ENCODE measurements around the gene BLVRA.
A peak's percentile ranks its signal among the peaks of the same experiment; 100 is the strongest.

Gene BLVRA

DNA sequence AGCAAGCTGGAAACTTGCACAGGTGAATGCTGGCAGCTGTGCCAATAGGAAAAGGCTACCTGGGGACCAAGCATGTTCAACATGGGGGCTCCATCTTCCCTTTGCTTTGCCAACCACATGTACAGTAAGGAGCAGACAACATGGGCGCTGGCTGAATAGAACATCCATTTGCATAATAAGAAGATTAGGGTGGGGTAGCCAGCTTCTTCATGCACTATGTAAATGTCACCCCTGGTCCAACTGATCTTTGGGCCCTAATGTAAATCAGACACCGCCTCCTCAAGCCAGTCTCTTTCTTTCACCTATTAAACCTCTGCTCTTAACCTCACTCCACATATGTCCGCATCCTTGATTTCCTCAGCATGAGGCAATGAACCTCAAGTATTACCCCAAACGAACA lies 84.8 kb downstream of the BLVRA start:
- no peaks in the 10 kb centered on the region for H3K4me1 Mint-ChIP-seq
- no peak for ATAC-seq
- H3K27ac Mint-ChIP-seq, result no peak overlapping the region
- no peaks in the 10 kb centered on the region for H3K9me3 Mint-ChIP-seq
- no peak for DNase-seq (ENCODE audit: low spot score in 2 of 2)
- no peak overlapping the region for H3K4me3 Mint-ChIP-seq
- H3K36me3 Mint-ChIP-seq, result no peaks in the 10 kb centered on the region

DNA sequence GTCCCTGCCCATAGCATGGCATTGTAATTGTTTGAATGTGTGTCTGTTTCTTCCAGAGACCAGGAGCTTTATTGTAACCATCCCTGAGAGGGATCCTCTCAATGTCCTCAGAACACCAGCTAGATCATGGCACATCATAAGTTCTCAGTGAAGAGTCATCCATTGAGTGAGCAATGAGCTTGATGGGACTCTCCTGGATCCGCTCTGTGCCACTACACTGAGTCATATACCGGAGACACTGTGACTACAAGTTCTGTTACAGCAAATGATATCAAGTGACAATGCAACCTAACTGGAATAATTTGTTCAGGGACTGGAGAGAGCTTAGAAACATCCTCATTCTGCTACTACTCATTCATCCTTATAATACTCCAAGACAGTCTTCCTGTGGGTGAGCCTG lies 85.8 kb downstream of the BLVRA start:
- Mint-ChIP-seq H3K27ac (no peak overlapping the region), H3K9me3 (no peaks in the 10 kb centered on the region), H3K4me1 (no peaks in the 10 kb centered on the region), H3K4me3 (no peak overlapping the region), H3K36me3 (no peaks in the 10 kb centered on the region)
- peak; percentile 87 for ATAC-seq
- no peak for DNase-seq (ENCODE audit: low spot score in 2 of 2)

DNA sequence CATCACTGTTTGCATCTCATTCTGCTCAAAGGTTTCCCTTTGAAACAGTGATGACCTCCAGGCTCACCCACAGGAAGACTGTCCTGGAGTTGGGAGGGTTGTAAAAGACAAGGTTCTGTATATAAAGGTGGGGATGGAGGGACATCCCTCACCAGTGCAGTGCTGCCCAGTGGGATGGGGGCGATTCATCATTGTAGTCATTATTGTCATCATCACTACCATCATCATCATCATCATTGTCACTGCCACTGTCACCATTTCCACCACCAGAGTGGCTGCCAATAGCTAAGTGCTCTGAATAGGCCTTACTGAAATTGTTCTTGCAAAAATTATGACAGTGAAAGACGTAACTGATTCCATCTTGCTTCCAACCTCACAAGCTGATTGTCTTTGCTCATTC lies 86.2 kb downstream of the BLVRA start:
- H3K4me1 Mint-ChIP-seq, result no peaks in the 10 kb centered on the region
- H3K9me3 Mint-ChIP-seq, result no peaks in the 10 kb centered on the region
- no peak for DNase-seq (ENCODE audit: low spot score in 2 of 2)
- no peak overlapping the region for H3K27ac Mint-ChIP-seq
- no peaks in the 10 kb centered on the region for H3K36me3 Mint-ChIP-seq
- H3K4me3 Mint-ChIP-seq, result no peak overlapping the region
- ATAC-seq, result peak; percentile 43

DNA sequence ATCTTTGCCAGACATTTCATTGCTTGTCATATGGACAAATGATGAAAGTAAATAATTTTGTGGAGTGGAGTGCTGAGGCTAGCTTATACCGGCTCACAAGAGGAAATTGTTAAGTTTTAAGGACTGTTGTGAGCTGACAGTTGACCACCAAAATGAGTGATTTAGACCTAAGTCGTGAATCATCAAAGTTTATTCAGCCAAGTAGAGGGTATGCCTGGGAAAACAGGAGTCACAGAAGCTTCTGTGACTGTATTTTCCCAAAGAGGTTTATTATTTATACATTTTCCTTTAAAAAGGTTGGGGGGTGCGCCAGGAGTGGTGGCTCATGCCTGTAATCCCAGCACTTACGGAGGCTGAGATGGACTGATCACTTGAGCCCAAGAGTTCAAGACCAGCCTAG lies 89.0 kb downstream of the BLVRA start:
- Mint-ChIP-seq H3K9me3 (no peaks in the 10 kb centered on the region), H3K4me3 (no peak overlapping the region), H3K27ac (no peak overlapping the region), H3K36me3 (no peaks in the 10 kb centered on the region), H3K4me1 (no peaks in the 10 kb centered on the region)
- ATAC-seq (no peak), DNase-seq (ENCODE audit: low spot score in 2 of 2) (no peak)

DNA sequence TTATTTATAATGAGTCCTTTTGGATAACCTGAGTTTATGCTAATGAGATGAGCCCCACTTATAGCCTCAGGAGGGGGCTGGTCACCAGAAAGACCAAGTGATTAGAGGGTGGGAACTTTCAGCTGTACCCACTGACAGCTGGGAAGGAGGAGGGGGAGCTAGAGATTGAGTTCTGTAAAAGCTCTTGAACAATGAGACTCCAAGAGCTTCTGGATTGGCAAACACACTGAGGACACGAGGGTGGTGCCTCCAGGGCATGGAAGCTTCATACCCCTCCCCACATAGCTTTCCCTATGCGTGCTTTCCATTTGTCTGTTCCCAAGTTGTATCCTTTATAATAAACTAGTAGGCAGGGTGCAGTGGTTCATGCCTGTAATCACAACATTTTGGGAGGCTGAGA lies 90.6 kb downstream of the BLVRA start:
- no peaks in the 10 kb centered on the region for H3K36me3 Mint-ChIP-seq
- no peaks in the 10 kb centered on the region for H3K4me1 Mint-ChIP-seq
- ATAC-seq (no peak), DNase-seq (ENCODE audit: low spot score in 2 of 2) (no peak)
- no peak overlapping the region for H3K4me3 Mint-ChIP-seq
- no peak overlapping the region for H3K27ac Mint-ChIP-seq
- H3K9me3 Mint-ChIP-seq, result no peaks in the 10 kb centered on the region

DNA sequence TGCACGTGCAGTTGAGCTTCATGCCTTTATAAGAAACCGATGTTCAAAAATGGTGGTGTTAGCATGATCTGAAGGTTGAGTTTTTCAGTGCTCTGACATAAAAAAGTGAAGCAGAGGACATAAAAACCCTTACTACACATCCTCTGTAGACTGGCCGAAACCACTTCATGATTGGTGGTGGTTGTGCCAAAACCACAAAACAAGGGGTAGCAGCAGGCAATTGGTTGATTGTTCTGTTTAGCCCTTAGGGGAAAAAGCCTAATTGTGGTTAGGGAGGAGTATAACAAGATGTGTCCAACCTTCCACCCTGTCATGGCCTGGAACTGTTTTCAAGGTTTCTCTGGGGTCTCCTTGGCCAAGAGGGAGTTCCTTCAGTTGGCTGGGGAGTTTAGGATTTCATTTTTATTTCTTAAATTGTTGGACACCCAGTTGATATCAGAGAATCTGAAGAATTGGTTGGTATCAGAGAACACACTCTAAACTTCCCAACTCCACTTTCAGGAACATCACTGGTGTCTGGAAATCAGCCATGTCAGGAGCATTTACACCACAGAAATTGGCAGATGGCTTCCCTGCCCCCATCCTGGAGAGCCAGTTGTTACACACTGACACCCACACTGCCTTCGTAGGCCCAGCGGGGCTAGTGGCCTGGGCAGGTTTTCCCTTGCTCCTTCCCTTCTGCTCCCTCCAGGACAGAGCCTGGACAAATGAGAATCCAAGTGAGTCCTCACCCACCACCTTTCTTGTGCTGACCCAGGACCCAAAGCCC lies 92.1 kb downstream of the BLVRA start:
- ATAC-seq, result no peak

DNA sequence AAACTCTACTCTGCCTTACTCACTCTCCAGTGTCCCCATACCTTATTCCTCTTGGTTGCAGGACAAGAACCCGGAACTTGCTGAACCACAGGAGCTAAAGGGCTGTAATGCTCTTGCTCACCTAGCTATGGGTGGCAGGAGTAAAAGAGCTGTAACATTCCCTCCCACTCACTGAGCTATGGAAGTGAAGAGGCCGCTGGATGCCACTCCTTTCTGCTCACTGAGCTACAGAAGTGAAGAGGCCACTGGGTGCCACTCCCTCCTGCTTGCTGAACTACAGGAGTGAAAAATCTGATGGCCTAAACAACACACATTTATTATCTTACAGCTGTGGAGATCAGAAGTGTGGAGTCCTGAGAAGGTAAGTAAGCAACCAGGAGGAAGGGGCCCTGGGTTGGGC lies 93.3 kb downstream of the BLVRA start:
- no peak overlapping the region for H3K27ac Mint-ChIP-seq
- ATAC-seq (no peak), DNase-seq (ENCODE audit: low spot score in 2 of 2) (no peak)
- H3K4me3 Mint-ChIP-seq, result no peak overlapping the region
- no peaks in the 10 kb centered on the region for H3K9me3 Mint-ChIP-seq
- H3K4me1 Mint-ChIP-seq, result no peaks in the 10 kb centered on the region
- H3K36me3 Mint-ChIP-seq, result no peaks in the 10 kb centered on the region

More for the DNA sequence above, 92.1 kb downstream of the BLVRA start:
- Mint-ChIP-seq H3K9me3 (no peaks in the 10 kb centered on the region), H3K4me3 (no peak overlapping the region), H3K4me1 (no peaks in the 10 kb centered on the region), H3K27ac (no peak overlapping the region), H3K36me3 (no peaks in the 10 kb centered on the region)
- no peak for DNase-seq (ENCODE audit: low spot score in 2 of 2)

DNA sequence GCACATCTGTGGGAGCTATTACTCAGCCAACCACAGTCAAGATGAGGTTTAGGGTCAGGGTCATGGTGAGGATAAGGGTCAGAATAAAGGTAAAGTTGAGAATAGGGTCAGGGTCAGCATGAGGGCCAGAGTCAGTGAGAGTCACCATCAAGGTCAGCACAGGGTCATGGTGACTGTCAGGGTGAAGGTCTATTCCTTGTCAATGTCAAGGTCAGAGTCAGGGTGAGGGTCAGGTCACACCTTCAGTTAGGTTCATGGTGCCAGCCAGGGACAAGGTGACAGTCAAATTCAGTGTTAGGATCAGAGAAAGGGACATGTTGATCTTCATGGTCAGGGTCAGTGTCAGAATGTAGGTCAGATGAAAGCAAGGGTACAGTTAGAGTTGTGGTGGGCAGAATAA lies 96.7 kb downstream of the BLVRA start:
- no peaks in the 10 kb centered on the region for H3K9me3 Mint-ChIP-seq

DNA sequence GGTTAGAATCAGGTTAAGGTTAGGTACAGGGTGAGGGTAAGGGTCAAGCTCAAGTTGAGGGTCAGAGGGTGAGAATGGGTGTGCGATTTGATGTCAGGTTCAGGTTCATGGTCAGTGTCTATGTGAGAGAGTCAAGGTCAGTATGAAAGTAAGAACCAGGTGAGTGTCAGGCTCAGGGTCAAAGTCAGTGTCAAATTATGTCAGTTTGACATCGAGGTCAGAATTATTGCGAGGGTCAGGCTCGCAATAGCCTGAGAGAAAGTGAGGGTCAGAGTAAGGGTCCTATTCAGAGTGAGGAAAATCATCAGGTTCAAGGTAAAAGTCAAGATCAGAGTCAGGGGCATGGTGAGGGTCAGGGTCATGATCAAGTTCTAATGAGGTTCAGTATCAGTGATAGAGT lies 97.8 kb downstream of the BLVRA start:
- H3K4me3 Mint-ChIP-seq, result no peak overlapping the region
- no peak for DNase-seq (ENCODE audit: low spot score in 2 of 2)
- H3K4me1 Mint-ChIP-seq, result no peaks in the 10 kb centered on the region
- no peaks in the 10 kb centered on the region for H3K36me3 Mint-ChIP-seq
- no peak overlapping the region for H3K27ac Mint-ChIP-seq
- no peak for ATAC-seq
- H3K9me3 Mint-ChIP-seq, result no peaks in the 10 kb centered on the region

More for the DNA sequence above, 96.7 kb downstream of the BLVRA start:
- H3K36me3 Mint-ChIP-seq, result no peaks in the 10 kb centered on the region
- no peak overlapping the region for H3K27ac Mint-ChIP-seq
- no peak overlapping the region for H3K4me3 Mint-ChIP-seq
- DNase-seq (ENCODE audit: low spot score in 2 of 2) (no peak), ATAC-seq (no peak)
- no peaks in the 10 kb centered on the region for H3K4me1 Mint-ChIP-seq
